NCI-H446 treated with DMSO at 0.1 percent for 48 hours (cell line): ENCODE results near the gene ZNF184.

Experiments
- DNase-seq: peaks from one replicate; lab custom pipeline; 2025; lab: John Stamatoyannopoulos, UW

ZNF184 gene

DNA sequence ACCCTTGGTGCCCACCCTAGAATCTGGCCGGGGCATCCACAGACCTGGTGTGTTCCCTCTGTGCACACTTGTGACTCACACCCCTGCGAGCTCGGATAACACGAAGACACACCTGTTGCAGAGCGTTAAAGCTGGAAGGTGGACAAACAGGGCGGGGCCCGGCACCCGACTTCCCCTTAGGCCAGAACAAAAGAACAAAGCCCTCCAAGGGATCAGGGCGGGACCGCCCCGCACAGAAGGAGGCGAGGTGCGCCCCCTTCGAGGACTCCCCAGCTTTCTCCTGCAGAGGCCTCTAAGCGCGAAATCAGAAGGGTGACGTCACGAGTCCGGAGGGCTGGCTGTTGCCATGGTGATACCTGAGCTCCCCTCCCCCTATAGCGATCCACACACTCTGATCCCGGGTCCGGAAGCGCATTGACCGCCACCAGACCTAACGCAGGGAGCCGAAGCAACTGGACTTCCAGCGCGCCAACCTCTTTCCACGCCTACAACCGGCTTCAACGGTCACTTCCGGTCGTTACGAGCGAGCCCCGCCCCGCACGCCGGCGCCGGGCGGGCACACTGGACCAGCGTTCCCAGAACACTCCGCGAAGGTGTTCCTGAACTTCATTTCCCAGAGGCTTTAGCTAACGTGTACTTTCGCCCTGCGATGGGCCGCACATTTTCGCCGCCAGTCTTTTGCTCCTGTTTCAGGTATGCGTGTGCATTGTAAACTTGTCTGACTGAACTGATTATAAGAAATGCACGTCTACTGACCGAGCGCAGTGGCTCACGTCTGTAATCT, at the start of gene ZNF184:
ZNF184 (minus strand) TSS at position 489 of the 784 bp plus-strand sequence. CDS start 811 bp downstream, outside the sequence.
- DNase-seq, result peak; percentile 93

DNA sequence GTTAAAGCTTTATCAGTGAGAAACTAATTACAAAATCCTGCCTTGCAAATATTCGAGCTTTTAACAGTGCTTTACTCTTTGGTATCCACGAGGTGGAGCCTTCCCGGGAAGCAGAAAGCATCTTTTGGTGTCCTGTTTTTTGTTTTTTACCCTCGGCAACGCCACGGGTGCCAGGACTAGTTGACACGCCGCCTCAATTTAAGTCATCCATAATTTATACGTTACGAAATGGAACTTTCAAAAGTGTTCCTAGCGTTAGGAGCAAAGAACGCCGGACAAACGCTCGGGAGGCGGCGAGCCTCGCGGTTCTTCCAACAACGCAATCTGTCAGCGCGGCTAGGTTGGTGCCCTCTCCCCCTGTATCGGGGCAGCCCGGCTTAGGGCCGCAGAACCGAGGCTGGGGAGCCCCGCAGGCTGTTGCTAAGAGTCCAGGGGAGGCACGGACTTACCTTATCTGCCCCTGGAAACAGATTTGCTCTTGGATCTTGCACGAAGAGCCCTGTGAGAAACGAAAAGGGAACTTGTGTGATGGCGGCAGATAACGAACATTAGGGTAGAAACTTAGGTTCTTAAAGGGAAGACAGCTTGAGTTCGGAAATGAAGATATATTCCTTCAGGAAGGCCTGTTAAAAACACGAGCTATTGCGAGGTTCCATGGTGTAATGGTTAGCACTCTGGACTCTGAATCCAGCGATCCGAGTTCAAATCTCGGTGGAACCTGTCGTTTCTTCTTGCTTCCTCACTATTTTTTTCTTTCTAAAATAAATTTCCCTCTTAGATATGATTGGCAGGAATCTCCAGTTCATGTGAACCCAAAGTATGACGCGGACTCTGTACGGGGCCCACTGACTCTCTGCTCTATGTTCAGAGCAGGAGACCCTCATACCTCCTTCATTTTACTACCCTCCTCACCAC, 46.2 kb upstream of the ZNF184 start:
- peak; percentile 70 for DNase-seq

DNA sequence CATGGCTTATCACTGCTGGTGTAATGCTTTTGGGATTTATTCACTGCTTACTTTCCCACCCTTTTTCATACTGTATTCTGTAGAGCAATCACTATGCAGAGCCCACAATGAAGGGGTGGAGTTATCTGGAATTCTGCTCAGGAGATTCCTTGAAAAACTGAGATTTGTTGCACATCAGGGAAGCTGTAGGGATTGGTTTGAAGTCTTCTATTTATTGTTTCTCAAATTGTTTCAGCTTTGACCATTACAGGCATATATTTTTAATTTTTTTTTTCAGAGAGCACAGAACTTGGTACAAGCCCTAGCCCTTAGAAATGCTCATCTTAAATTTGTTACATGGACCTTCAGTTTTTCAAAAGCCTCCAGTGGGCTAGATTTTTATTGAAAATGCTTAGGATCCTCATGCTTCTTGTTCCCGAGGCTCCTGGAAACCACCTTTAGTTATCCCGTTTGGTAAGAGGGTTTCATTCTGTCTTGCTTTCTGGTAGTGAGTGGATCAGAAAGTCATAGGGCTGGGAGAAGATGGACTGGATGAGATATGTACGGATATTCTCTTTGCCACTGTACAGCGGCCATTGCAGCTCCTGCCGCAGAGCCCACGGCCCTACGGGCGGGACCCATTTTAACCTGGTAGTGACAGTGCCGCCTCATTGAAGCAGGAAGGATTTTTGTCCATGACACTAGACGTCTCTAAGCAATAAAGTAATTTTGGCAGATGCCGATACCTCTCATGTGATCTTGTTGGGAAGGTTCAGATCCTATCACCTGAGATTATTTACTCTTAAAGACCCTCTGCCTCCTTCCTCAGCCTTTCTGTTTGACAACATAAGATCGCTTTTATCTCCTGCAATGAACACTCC, 45.3 kb upstream of the ZNF184 start:
- DNase-seq, result peak; percentile 13

DNA sequence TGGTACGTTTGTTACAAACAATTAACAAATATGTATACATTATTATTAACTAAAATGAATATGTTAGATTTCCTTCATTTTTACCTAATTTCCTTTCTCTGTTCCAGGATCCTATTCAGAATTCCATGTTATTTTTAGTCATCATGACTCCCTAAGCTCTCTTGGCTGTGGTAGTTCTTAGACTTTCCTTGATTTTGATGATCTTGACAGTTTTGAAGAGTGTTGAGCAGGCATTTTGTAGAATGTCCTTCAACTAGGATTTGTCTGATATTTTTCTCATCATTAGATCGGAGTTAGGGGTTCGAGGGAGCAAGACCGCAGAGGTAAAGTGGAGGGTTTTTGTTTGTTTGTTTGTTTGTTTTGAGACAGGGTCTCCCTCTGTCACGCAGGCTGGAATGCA, 44.3 kb upstream of the ZNF184 start:
- no peak for DNase-seq

DNA sequence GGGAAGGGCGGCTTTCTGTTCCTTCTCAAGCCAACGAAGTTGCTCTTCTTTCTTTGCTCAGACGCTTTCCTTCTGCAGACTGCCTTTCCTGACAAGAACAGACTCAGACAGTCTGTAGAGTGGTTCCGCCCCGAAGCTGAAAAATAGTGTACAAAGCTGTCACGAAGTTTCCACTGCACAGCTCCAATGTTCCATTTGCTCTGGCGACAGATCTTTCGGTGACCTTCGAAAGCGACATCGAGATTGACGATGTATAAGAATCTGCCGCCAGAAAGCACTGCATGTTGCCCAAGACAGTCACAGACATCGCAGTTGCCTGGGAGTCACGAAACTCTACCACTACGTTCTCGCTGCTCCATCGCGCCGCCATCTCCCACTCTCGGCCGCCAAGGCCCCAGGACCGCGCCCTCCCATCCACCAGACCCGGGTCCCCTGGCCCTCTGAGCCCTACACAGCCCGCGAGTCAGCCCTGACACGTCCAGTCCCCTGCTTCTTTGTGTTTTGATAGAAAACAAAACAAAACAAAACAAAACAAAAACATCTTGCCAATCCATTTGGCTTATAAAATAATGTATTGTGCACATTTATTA, 42.1 kb upstream of the ZNF184 start:
- no peak for DNase-seq

DNA sequence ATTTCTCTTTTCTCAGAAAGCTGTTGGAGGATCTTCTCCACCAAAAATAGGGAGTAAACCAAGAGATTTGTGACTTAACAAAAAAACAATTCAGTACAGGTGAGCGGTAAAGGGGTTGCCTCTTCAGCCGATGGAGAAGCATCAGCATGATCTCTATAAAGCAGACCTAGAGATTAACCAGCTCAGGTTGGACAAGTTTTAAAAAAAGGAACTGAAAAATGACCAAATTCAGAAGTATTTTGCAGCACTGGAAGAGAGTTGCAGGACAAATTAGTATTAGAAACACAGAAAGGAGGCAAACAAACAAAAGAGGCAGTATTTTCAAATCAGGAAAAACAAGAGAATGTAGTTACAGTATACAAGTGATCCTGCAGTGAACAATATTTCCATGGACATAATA, 39.6 kb upstream of the ZNF184 start:
- DNase-seq, result no peak

DNA sequence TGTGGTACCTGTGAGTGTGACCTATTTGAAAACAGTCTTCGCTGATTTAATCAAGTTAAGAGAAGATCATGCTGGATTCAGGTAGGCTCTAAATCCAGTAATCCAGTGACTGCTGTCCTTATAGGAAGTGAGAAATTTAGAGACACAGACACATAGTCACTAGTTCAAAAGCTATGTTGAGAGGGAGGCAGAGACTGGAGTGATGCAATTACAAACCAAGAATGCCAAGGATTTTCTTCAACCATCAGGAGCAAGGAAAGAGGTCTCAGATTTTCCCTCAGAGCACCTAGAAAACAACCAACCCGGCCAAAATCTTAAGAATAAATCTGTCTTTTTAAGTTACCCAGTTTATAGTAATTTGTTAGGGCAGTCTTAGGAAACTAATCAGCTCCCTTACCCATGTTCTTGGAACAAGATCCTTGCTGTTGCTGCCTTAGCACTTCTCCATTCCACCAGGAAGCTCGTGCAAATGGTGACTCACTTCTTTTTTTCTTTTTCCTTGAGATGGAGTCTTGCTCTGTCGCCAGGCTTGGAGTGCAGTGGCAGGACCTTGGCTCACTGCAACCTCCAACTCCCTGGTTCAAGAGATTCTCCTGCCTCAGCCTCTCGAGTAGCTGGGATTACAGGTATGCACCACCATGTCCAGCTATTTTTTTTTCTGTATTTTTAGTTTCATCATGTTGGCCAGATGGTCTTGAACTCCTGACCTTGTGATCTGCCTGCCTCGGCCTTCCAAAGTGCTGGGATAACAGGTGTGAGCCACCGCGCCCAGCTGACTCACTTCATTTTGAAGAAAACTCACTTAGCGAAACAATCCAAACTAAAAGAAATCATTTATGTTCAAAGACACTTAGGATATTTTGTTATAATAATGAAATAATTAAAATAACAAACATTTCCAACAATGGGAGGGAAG, 34.4 kb upstream of the ZNF184 start:
- DNase-seq, result no peak

DNA sequence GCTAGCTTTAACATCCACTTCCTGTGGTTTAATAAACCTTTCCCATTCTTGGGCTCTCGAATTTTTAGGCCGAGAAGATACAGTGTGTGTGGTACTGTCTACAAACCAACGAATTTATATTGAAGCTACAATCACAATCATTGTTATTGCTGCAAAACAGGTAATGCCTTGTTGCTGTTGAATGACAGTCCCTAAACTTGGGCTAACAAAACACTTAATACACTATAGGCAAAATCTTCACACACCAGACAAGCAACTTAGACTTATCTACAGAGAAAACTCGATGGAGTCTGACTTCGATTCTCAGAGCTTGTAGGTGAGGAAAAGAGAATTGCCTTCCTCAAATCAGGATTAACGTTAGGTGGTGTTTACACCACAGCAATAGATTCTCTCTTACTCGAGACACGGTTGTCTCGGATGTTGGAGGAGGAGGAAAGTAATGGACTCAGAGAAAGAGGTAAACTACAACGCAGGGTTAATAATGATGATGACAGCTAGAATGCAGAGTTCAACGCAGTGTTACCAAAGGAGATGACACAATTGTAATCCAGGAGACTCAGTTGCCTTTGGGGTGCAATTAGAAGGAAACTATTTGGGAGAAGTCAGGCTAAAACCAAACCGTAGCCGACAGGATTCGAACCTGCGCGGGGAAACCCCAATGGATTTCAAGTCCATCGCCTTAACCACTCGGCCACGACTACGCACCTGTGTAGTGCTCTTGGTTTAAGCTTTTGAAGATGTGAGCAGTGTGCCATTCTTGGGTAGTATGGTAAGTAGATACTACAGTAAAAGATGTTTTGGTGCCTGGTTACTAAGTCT, 32.5 kb upstream of the ZNF184 start:
- peak; percentile 69 for DNase-seq

DNA sequence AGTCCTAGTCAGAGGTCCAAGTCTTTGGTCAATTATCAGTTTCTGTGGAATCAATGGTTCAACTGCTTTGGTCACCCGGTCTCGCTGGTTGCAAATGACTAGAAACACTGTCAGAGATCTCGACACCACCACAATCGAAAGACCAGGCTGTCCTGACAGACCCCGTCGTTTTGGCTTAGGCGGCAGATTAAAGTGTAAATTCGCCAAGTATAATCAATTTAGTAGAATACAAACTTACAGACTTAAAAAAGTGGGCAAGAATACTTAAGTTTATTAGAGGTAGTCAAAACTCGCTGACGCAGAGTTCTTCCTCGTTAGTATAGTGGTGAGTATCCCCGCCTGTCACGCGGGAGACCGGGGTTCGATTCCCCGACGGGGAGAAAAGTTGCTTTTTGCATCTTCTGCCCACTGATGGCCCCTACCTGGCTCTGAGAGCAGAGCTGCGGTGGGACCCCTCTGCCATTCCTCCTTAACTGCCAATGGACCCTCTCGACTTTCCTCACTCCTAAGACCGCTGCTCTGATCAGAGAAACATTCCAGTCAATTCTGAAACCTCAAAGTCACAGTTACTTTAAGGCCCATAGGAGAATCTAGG, 30.6 kb upstream of the ZNF184 start:
- DNase-seq, result peak; percentile 22

DNA sequence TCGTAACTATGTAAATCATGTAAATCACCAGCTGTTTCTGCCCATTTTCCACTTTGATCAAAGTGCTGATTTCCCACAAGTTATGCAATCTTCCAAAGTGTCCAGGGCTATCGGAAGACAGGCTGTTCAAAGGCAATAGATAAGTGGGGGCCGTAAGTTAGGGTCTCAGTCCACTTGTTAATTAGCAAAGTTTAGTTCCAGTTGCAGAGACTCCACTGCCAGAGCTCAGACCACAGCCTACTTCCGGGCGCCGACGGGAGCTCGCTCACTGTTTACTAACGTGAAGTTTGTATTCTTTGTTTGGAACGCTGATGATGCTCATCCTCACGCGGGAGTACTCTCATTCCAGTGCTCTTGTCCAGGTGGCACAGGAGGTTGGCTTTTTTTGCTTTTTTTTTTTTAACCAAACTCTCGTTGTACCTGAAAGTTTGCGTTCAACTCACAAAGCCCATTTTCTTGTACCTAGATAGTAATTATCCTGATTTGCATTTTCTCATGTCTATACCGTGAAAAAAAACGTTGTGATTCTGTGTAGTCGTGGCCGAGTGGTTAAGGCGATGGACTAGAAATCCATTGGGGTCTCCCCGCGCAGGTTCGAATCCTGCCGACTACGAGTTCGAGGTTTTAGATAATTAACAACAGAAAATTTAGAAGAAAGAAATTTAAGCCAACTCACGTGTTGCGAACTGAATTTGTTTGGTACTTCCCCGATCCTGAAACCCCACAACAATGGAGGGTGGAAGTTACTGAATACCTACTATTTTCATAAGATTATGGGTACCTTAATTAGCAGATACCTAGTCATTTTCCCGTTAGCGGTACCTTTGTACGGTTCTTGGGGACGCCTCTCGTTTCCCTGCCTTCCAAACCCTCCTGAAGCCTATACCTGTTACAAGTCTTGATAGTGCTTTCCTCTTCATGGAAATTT, 29.9 kb upstream of the ZNF184 start:
- peak; percentile 44 for DNase-seq

DNA sequence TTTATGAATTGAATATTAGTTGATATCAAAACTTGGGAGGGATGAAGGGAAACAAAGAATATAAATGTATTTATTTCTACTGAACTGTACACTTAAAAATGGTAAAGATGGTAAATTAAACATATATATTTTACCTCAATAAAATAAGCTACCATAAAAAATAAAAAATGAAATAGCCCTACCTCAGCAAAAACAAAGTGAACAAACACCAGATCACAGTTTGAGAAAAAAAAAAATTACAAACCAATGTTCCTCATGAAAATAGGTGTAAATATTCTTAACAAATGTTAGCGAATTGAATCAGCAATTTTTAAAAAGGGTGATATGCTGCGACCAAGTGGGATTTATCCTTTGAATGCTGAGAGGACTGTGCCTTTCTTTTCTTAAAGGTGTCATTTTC, 28.3 kb upstream of the ZNF184 start:
- no peak for DNase-seq

DNA sequence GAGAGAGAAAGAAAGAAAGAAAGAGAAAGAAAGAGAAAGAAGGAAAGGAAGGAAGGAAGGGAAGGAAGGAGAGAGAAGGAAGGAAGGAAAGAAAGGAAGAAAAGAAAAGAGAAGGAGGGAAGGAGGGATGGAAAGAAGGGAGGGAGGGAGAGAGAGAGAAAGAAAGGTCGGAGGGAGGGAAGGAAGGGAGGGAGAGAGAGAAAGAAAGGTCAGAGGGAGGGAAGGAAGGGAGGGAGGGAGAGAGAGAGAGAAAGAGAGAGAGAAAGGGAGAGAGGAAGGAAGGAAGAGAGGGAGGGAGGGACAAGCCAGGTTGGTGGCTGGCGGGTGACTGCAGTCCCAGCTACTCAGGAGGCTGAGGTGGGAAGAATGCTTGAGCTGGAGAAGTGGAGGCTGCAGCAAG, 27.3 kb upstream of the ZNF184 start:
- no peak for DNase-seq

DNA sequence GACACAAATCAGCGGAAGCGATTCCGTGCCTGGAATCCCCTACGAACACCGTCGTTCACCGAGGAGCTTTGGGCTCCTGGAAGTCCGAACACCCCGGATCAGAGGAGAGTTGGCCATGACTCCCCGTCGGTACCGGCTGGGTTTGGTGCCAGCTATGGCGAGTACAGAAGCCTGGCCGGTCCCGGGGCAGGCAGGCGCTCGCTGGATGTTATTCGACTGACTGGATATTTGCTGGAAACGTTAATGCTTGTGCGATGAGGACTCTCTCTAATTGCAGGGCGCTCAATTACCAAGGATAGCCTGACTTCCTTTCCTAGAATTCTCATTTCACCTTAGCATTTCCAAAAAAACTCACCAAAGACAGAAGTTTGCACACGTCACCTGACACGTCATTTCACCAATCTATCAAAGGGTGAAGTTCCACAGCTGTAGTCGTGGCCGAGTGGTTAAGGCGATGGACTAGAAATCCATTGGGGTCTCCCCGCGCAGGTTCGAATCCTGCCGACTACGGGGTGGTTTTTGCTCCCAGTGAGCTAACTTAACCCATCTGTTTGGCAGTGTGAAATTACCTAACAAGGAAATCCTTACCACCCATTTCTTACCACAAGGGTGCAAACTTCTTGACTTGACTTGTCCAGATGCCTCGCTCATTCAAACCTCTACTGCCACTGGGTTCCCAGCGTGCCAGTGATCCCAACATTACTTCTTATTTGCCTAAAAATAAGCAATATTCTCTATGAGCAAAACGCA, 22.7 kb upstream of the ZNF184 start:
- no peak for DNase-seq

DNA sequence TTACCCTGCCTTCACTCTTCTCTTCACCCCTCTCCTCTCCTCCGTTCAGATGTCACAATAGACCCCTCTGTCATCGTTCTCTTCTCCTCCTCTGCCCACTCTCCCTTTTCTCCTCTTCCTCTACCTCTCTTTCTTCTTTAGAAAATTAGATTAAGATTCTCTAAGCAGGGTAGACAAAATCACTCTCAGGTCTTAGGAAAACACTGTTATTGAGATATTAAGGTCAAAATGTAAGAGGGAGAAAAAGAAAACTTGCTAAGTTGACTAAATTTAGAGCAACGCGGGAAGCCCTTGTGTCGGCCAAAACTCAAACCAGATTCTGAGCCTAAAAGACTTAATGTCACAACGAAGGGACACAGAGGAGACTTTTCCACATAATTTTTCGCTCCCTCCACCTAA, 22.1 kb upstream of the ZNF184 start:
- no peak for DNase-seq

DNA sequence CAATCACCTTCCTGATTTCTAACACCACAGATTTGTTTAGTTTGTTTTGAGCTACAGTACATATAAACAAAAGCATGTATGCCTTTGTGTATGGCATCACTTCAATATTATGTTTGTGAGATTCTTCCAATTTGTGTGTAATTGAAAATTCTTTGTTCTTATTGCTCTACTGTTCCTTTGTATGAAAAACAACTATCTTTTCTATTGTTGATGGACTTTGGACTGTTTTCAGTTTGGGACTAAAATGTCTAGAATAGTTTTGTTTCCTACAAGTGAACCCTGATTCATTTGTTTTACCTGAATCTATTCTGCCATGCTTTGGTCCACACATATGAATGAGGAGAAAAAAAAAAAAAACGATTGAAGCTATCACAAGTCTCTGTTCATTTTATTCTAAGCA, 21.2 kb upstream of the ZNF184 start:
- no peak for DNase-seq

DNA sequence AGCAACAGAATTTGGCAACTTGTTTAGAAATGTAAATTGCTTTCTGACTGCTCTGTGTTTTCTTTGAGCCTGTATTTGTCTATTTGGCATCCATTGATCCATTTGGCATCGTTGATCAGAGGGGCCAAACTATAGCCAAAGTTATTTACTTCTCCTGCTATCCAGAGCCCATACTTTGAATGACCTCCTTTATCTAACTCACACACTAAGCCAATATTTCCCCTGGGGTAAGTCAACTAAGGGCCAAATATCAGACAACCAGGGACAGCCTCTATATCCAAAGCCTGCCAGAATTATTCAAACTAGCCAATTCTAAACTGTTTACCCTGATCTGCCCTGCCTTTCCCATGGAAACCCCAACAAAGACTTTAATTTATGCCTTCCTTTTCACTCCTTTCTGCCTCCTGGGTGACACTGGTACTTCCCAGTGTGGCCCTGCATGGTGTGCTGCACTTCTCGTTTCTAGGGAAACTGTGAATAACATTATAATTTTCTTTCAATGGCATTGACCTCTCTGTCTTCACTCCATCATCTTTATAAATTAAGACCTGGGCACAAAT, 19.8 kb upstream of the ZNF184 start:
- DNase-seq, result no peak
